Measurements from ENCODE around the gene PPP1R3G. TPM values are rescaled to one million over a fixed set of nuclear protein-coding genes. Genes with fewer than 3 reads are reported as not detected.

Gene PPP1R3G
- total and polyA plus RNA-seq, 2 of the 13 experiments (the other 11 are each of a cell fraction or from before 2014, with no cell fraction given) = 1.2 to 1.3 TPM

- TF ChIP-seq ZNF598 (CRISPR knock-in tag; IDR thresholded peaks at IDR 0.05; ENCODE audit: borderline replicate concordance) = no peak
- no peak for TF ChIP-seq KDM5B (CRISPR knock-in tag; IDR thresholded peaks at IDR 0.05; ENCODE audit: borderline replicate concordance)
- TF ChIP-seq PHF8 (CRISPR knock-in tag; IDR thresholded peaks at IDR 0.05) = no peak
- no peak for TF ChIP-seq ONECUT2 (CRISPR knock-in tag; IDR thresholded peaks at IDR 0.05)
- no peak for TF ChIP-seq FOXA1 (IDR thresholded peaks at IDR 0.05)
- no peak for TF ChIP-seq FOXA1 (CRISPR knock-in tag; IDR thresholded peaks at IDR 0.05)
- no peak for TF ChIP-seq FOXM1 (CRISPR knock-in tag; IDR thresholded peaks at IDR 0.05)
- TF ChIP-seq AHDC1 (CRISPR knock-in tag; IDR thresholded peaks at IDR 0.05; ENCODE audit: borderline replicate concordance) = peak; percentile 69; the same call in 1 of the 2 replicates
- TF ChIP-seq SMARCC2 (IDR thresholded peaks at IDR 0.05) = no peak
- TF ChIP-seq NONO (IDR thresholded peaks at IDR 0.05) = no peak
- peak; percentile 33; the same call in 1 of the 2 replicates for TF ChIP-seq NONO (CRISPR knock-in tag; conservative IDR thresholded peaks at IDR 0.05)
- TF ChIP-seq ZNF891 (CRISPR knock-in tag; IDR thresholded peaks at IDR 0.05) = no peak
- TF ChIP-seq ISX (CRISPR knock-in tag; conservative IDR thresholded peaks at IDR 0.05) = no peak
- no peak for TF ChIP-seq ZBTB10 (CRISPR knock-in tag; IDR thresholded peaks at IDR 0.05; ENCODE audit: borderline replicate concordance)
- no peak for TF ChIP-seq ZNF362 (CRISPR knock-in tag; IDR thresholded peaks at IDR 0.05; ENCODE audit: borderline replicate concordance)
- TF ChIP-seq ZNF121 (CRISPR knock-in tag; IDR thresholded peaks at IDR 0.05) = no peak
- no peak for TF ChIP-seq AKNA (CRISPR knock-in tag; IDR thresholded peaks at IDR 0.05; ENCODE audit: borderline replicate concordance)
Observed at GRCh38 chr6:5073992-5074391, 11.1 kb upstream of the PPP1R3G start (continued).
